Activated naive CD4-positive, alpha-beta T cell treated with anti-CD3 and anti-CD28 coated beads, Interleukin-2, amount 50 U/mL, for 16 hours (primary cell): ENCODE results near the gene MAN1C1.

Experiments used
- DNase-seq: peaks from one replicate; pipeline ENCODE4 v3.0.0-alpha.2; 2020

Gene MAN1C1

GRCh38 chr1:25700144-25700523, 83.5 kb downstream of the MAN1C1 start:
- no peak for DNase-seq

DNA sequence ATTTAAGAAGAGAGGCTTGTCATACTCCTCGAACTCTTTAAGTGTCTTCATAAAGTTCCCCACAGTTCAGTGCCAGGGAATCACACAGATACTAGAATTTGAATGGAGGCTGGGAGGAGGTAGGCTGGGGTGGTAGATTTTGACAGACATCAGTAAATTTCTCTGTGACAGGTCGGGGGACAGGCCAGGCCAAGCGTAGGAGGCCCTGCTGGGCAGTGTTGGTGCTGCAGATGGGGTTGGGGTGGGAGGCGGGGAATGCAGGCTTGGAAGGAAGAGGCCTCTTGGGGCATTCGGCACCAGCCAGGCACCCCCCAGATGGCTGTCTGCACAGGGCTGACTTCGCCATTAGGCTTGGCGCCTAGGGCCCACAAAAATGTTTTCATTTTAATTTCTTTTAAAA, 84.0 kb downstream of the MAN1C1 start:
- DNase-seq, result no peak

DNA sequence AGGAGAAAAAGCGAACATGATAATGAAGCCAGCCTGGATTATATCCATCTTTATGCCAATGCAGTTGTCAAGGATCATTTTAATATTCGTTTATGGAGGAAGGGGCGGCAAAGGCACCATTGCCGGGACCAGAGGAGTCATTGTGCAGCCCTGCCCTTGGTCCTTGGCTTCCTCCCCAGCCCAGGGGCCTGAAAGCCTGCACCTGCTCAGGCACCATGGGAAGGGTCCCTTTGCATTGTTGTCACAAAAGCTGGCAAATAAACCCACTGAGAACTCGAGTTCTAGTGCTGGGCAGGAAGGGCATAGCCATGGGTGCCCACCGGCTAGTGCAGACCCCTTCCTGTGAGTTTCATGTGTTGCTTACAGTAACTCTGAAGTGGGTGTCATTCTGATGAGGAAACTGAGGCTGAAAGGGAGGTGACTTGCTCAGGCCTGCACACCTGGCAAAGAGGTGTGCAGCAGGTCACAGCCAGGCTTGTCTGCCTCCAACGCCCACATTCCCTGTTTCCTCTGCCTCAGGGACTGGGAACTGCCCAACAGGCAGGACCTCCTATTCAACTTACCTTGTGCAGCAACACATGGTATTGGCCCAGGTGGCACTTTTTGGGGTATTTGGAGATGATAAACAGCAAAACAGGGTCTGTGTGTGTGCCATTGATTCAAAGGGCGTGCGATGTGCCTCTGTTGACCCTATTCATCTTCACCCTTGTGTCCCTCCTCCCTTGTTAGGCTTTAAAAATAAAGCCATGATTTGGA, 84.6 kb downstream of the MAN1C1 start:
- no peak for DNase-seq

DNA sequence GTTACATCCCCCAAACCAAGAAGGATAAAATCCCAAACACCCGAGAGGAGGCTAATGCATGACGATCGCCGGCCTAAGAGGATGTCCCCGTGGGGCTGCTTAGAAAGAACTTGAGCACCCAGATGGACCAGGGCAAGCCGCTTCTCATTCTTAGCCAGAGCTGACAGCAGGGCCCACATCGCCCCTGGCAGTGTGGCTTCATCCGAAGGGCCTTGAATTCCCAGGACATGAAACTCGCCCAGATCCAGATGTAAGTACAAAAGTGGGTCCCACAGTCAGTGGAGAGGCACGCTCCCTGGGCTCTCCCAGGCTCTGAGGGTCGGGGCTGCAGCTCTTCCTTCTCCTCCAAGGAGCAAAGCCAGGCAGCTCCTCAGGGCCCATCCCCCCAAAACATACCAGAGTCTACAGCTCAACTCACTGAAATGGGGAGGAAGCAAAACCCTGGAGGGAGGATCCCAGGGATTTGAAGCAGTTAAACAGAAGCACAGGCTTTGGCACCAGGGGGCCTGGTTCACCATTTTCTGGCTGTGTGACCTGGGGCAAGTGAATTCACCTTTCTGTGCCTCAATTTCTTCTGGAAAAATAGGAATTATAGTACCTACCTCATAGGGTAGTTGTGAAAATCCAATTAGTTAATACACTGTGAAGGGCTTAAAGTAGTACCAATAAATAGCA, 85.6 kb downstream of the MAN1C1 start:
- no peak for DNase-seq

DNA sequence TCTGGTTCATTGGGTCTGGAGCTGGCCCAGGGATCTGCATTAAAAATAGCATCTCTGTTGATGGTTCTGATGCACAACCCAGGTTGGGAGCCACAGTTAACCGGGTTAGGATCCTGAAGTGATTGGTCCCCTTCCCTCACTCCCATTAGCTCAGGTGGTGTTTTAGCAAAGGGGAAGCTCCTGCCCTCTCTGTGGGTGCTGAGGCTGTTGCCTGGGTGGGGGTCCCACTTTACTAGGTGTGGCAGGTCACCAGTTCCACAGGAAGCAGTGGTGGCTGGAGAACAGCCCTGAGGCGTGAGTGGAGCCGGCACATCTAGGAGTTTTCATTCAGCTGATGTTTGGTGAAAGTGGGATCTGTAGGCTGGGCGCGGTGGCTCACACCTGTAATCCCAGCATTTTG, 86.5 kb downstream of the MAN1C1 start:
- no peak for DNase-seq

DNA sequence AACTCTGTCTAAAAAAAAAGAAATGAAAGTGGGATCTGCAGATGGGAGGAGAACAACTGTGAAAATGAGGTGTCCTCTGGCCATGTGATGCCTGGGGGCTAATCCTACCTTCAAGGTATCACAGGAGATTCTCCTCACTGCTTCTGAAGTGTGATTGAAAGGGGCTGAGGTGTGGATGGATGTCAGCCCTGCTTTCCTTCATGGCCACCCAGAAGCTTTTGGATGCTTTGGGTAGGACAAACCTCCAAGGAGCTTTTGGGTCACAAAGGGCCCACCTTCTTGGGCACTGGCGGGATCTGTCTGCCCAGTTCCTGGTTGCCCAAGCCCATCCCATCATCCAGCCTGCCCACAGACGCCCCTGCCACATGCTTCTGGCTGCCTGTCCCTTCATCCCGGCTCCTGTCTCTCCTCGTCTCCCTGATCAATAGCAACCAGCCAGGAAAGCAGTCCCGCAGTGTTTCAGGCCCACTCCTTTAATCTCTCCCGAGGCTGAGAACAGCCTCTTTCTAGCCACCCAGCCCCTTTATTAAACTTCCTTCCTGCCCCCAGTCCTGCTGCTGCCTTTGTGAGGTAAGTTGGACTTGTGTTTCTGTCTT, 87.2 kb downstream of the MAN1C1 start:
- no peak for DNase-seq

- peak; percentile 30 for DNase-seq
These were observed 87.7 kb downstream of the MAN1C1 start for GRCh38 chr1:25704267-25704691.

- DNase-seq, result no peak
These were observed 89.1 kb downstream of the MAN1C1 start for GRCh38 chr1:25705699-25706098.

DNA sequence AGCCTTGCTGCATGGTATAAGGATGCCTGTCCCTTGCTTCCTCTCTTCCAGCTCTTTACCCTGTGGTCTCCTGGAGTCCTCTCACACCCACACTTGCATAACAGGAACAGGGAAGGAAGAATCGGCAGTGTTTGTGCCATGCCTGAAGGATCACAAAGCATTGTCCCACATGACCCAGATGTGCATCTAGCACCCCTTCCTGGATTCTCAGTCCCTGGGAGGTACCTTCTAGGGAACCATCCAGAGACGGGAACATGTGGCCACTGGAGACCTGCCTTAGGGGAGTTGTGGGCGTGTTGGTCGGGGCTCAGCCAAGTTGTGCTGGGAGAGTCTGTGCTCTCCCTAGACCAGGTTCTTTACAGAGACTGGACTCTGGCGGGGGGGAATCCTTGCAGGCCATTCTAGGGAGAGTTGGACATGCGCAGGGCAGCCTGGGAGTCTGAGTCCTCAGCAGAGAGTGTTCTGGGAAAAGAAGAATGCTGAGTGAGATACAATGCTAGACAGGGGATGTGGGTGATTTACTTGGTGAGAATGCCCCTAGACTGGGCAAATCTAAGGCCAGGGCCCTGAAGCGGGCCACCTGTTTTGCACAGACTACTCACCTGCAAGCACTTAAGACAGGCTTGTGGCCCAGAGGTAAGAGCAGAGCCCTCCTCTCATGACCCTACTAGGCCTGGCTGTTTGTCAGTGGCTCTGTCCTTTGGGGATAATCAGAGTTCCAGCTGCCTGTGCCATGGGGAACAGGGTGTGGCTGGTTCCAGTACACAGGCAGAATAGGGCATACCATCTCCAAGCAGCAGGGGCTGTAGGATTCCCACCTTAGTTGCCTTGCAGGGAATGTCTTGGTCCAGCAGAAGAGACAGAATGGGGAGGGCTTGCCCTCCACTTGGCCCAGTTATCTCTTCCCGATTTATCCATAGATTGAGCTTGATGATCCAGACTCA, 89.8 kb downstream of the MAN1C1 start:
- DNase-seq, result no peak

- no peak for DNase-seq
These were observed 90.9 kb downstream of the MAN1C1 start for GRCh38 chr1:25707280-25708016.

DNA sequence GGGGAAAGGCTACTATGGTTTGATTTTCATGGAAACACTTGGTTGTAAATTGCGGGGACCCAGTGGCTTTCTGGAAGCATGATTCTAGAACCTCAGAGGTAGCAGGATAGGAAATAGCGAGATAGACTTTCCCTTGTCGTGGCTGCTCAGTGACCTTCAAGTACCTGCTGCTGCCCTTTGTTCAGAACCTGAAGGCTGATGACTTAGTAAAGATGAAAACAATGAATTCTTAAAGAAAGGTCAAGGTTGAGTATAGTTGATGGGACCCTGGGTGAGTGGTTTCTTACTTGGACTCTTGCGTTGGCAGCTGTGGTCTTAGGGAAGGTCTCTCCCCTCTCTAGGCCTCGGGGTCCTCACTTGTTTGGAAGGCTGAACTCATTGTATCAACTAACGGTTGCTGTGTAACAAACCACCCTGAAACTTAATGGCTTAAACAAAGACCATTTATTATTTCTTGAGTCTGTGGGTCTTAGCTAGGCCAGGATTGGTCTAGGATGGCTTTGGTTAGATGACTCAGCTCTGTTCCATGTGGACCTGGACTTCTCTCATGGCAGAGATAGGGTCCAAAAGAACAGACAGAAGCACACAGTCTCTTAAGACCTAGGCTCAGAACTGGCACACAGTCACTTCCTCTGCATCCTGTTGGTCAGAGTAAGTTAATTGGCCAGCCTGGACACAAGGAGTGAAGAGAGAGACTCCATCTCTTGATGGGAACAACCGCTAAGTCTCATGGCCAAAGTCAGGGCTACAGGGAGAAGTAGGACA, 94.2 kb downstream of the MAN1C1 start:
- DNase-seq, result no peak

DNA sequence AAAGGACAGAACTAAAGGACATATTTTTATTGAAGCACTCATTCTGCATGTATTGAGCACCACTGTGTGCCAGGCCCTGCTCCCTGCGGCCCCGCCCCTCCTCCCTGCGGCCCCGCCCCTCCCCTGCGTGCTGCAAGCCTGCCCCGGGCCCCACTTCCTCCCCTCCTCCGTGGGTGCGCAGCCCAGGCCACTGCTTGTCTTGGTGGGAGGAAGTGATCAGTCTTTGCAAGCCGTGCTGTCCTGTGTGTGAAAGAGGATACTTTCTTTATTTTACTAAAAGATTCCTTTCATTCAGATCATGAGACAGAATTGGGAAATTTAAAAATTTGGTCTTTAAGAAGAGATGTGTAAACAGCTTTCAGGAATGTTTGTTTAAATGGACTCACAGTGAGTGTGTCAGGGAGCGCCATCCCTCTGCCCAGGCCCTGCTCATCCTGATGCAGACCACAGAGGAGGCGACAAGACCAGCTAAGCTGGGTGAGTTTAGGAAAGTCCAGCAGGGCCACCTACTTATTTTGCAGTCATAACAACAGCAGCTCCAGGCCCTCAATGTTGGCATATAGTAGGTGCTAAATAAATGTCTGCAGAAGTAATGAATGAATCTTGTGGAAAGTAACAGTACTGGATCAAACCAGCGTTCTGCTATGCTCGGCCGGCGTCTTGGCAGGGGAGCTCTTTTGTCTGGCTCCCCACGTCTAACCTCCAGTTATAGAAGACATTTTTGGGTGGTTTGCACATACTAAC, 95.1 kb downstream of the MAN1C1 start:
- peak; percentile 60 for DNase-seq

- DNase-seq, result no peak
These were observed 95.8 kb downstream of the MAN1C1 start for GRCh38 chr1:25712299-25712970.

- no peak for DNase-seq
These were observed 97.4 kb downstream of the MAN1C1 start for GRCh38 chr1:25713961-25714360.

DNA sequence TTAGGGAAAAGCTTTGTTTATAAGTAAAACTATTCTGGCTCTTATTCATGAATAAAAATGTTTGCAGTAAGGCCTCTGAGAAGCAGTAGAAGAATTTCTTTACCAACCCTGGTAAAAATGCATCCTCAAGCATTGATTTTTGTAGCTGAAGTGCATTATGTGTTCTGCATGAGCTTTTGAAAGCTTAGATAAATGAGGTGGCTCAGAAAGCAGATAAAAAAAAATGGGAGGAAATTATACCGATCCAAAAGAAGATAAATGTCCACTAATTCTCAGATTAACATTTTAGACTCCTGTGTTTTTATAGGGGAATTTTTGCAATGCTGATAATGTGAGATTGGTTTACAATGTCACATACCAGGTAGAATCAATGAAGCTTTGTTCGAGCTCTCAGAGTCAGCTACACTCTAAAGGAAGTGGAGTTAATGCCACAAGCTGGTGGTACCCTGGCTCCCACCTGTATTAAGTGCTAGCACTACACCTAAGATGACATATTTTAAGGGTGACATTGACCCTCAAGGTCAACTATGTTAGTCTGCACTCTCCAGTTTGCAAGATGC, 97.9 kb downstream of the MAN1C1 start:
- DNase-seq, result no peak

DNA sequence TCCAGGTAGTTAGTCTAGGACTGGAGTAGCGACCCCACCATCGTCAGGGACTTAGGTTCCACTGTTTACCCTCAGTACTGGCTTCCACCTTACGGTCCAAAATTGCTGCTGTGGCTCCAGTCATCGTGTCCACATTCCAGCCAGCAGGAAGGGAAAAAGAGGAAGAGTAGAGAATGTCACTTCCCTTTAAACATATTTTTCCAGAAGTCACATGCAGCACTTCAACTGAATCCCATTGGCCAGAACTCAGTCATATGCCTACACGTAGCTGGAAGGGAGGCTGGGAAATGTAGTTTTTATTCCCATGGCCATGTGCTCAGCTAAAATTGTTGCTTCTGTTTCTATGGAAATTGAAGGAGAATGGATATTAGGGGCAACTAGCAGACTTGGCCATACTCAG, 99.3 kb downstream of the MAN1C1 start:
- no peak for DNase-seq

DNA sequence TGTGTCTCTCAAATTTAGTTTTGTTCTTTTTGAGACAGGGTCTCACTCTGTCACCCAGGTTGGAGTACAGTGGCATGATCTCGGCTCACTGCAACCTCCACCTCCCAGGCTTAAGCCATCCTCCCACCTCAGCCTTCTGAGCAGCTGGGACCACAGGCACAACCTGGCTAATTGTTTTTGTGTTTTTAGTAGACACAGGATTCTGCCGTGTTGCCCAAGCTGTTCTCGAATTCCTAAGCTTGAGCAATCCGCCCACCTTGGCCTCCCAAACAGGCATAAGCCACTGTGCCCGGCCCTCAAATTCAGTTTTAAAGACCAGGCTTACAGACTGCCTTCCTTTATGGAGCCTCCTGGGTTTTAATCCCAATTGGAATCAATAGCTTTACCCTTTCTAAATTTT, 99.7 kb downstream of the MAN1C1 start:
- DNase-seq, result no peak

DNA sequence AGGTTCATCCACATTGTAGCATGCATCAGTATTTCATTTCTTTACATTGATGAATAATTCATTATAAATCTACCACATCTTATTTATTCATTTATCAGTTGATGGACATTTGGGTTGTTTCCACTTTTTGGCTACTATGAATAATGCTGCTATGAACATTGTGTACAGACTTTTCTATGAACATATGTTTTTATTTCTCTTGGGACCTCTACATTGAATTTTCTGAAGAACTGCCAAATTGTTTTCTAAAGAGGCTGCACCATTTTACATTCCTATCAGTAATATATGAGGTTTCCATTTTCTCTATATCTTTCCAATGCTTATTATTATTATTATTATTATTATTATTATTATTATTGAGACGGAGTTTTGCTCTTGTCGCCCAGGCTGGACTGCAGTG, 102.1 kb downstream of the MAN1C1 start:
- DNase-seq, result no peak

GRCh38 chr1:25720624-25721023, 104.0 kb downstream of the MAN1C1 start:
- no peak for DNase-seq
